K562 (cell line): Measurements from ENCODE around the gene IL27RA. TPM values are rescaled to one million over a fixed set of nuclear protein-coding genes. Genes with fewer than 3 reads are reported as not detected.

Experiments
- CREB3L1 ChIP-seq: fragments of 450-650 bp; IDR thresholded peaks from 2 replicates; pipeline ENCODE4 v1.6.1; 2014; ENCODE audit warnings: low read depth, mild to moderate bottlenecking, moderate library complexity, borderline replicate concordance
- CTBP1 ChIP-seq: fragments of 450-650 bp; IDR thresholded peaks from 2 replicates; pipeline ENCODE4 v1.6.1; 2016; ENCODE audit warnings: borderline replicate concordance
- DPF2 ChIP-seq: fragments of 450-650 bp; IDR thresholded peaks from 2 replicates; pipeline ENCODE4 v1.6.1; 2016
- ESRRA ChIP-seq: fragments of 450-650 bp; IDR thresholded peaks from 2 replicates; pipeline ENCODE4 v1.6.1; 2014; ENCODE audit warnings: low read depth, mild to moderate bottlenecking, moderate library complexity, borderline replicate concordance
- GMEB1 ChIP-seq: fragments of 250-450 bp; sonication (Bioruptor Pico); IDR thresholded peaks from 2 replicates; pipeline ENCODE4 v1.4.0; 2020; ENCODE audit warnings: mild to moderate bottlenecking
- HLTF ChIP-seq: fragments of 450-650 bp; IDR thresholded peaks from 2 replicates; pipeline ENCODE4 v1.6.1; 2016
- IRF9 ChIP-seq: fragments of 450-650 bp; IDR thresholded peaks from 2 replicates; pipeline ENCODE4 v1.6.1; 2016; ENCODE audit warnings: missing biosample characterization, missing genetic modification characterization
- KAT2B ChIP-seq: IDR thresholded peaks from one replicate; pipeline ENCODE4 v1.6.1; 2012; ENCODE audit warnings: low read depth, mild to moderate bottlenecking, control low read depth, inconsistent platforms, low read length, moderate library complexity
- MTA1 ChIP-seq: fragments of 450-650 bp; IDR thresholded peaks from 2 replicates; pipeline ENCODE4 v1.6.1; 2017; ENCODE audit warnings: borderline replicate concordance
- NCOA6 ChIP-seq: fragments of 450-650 bp; IDR thresholded peaks from 2 replicates; pipeline ENCODE4 v1.6.1; 2017; ENCODE audit warnings: mild to moderate bottlenecking
- NR0B1 ChIP-seq: fragments of 450-650 bp; IDR thresholded peaks from one replicate; pipeline ENCODE4 v1.6.1; 2018; ENCODE audit warnings: mild to moderate bottlenecking, moderate library complexity; ENCODE audit not compliant: partially characterized antibody
- RBBP5 ChIP-seq: fragments of 200-600 bp; sonication (generic); IDR thresholded peaks from 2 replicates; pipeline ENCODE4 v1.6.1; 2012; ENCODE audit warnings: borderline replicate concordance, mild to moderate bottlenecking, low read length, control low read depth, inconsistent platforms; ENCODE audit not compliant: insufficient read depth, poor library complexity, severe bottlenecking
- RBM22 ChIP-seq: fragments of 200-400 bp; formaldehyde crosslinking; IDR thresholded peaks from 2 replicates; pipeline ENCODE4 v1.6.1; 2018; ENCODE audit warnings: low read length, low read depth; ENCODE audit not compliant: poor library complexity, severe bottlenecking
- RCOR1 ChIP-seq, 2 experiments: IDR thresholded peaks; 2 replicates each; pipeline ENCODE4 v1.6.1; 2012; ENCODE audit warnings: low read depth in 2 of 2, low read length in 2 of 2, borderline replicate concordance in 1 of 2, improper control_type of control experiment in 1 of 2
- SIN3A ChIP-seq, 2 experiments: fragments of 150-350 bp in 1 of 2; IDR thresholded peaks; 2 replicates each; pipeline ENCODE4 v1.6.1; 2011 to 2016; ENCODE audit warnings: borderline replicate concordance in 2 of 2, low read depth in 2 of 2, low read length in 2 of 2, mild to moderate bottlenecking in 2 of 2, moderate library complexity in 2 of 2; ENCODE audit not compliant: control insufficient read depth in 1 of 2
- ZNF77 ChIP-seq: fragments of 250-450 bp; sonication (Bioruptor Pico); IDR thresholded peaks from 2 replicates; pipeline ENCODE4 v1.5.0; 2020
- polyA plus RNA-seq, 8 experiments: library from polyadenylated mRNA; depleted of rRNA in 4 of 8; stranded (reverse) in 5 of 8; unstranded in 3 of 8; fragments of >200 nt; fragmentation: Nextera tagmentation in 2 of 8; fragmentation: Illumina TruSeq in 1 of 8; extraction: Ambion mirVana in 2 of 8; extraction: Trizol in 1 of 8; gene quantifications; 2 replicates each; pipeline versions ENCODE4 v1.2.1 to v1.2.3, GENCODE V29; 2011 to 2014; ENCODE audit warnings: inconsistent platforms in 1 of 8, missing spikeins in 1 of 8
- total RNA-seq, 7 experiments: library from RNA; depleted of rRNA in 6 of 7; stranded (reverse); fragments of >200 nt in 6 of 7; fragmentation: Illumina TruSeq in 2 of 7; extraction: Trizol in 2 of 7; gene quantifications; 2 replicates each; pipeline versions ENCODE4 v1.2.1 to v1.2.3, GENCODE V29; 2011 to 2021; ENCODE audit warnings: low replicate concordance in 1 of 7
- TF ChIP-seq, protein P1 (sequence below), 2 experiments: fragments of 450-650 bp in 1 of 2; sonication (generic) in 1 of 2; formaldehyde crosslinking in 1 of 2; IDR thresholded peaks in 1 of 2; conservative IDR thresholded peaks in 1 of 2; 2 replicates each; pipeline versions ENCODE4 v1.6.1 to v1.8.1; 2016 to 2023; ENCODE audit warnings: mild to moderate bottlenecking in 2 of 2, moderate library complexity in 2 of 2, inconsistent platforms in 1 of 2, missing genetic modification reagents in 1 of 2
- TF ChIP-seq, protein P2 (sequence below): fragments of 450-650 bp; formaldehyde crosslinking; IDR thresholded peaks from 2 replicates; pipeline ENCODE4 v1.4.0; 2022; ENCODE audit warnings: missing genetic modification characterization

The IL27RA gene
- total and polyA plus RNA-seq, 9 of the 15 experiments (the other 6 are each of a cell fraction or from before 2014, with no cell fraction given): 1.9 to 15.9 (median 12.0) TPM

DNA sequence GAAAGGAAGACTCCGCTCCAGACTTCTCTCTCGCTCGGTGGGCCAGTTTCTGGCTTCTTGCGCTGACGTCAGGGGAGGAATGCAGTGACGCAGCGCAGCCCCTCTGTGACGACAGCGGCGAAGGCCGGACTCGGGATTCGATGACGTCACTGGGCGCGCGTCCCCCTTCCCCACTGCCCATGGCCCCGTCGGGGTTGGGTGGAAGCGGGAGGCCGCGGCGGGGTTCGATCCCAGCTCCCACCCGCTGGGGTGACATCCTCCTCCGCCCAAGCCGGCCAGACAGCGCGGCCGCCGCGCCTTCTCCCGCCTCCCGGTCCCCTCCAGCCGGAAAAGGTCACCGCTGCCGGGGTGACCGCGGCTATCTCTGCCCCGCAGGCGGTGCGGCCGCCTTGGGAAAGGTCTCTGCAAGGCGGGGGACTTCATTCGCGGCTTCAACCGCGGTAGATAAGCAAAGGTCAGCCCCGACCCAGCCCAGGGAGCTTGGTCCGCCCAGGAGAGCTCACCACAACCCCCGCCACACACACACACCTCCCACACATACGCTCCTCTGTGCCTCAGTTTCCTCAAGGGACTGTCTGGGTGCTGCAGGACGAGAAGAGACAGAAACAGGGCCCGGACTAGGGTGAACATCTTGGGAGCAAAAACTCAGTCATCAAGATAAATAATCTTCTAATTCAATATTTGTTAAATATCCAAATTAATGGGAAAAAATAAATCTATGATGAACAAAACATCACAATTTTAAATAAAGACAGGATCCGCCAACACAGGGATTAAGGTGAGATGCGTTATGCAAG is 24.6 kb upstream of the IL27RA start (continued):
- TF ChIP-seq IRF9 (tag) (0 out of 2 replicates have a peak, but pooled peaks have one; percentile 27), CREB3L1 (peak; percentile 89; the same call in 1 of the 2 replicates), ZNF77 (CRISPR knock-in tag) (no peak), RBM22 (no peak), GMEB1 (peak; percentile 60), RCOR1 (IDR thresholded peaks at IDR 0.05; ENCODE audit: borderline replicate concordance in 1 of 2, low read depth in 2 of 2, low read length in 2 of 2) (peak; percentile 86 to 96; a peak in 3 of 4 replicates), SIN3A (IDR thresholded peaks at IDR 0.05; ENCODE audit: borderline replicate concordance in 2 of 2, control insufficient read depth in 1 of 2, low read depth in 2 of 2, low read length in 2 of 2) (peak in 1 of 2 experiments; percentile 82; a peak in 2 of 4 replicates), NR0B1 (no peak), MTA1 (peak; percentile 95), CTBP1 (peak; percentile 96), NCOA6 (no peak; the same call in 1 of the 2 replicates), ESRRA (peak; percentile 99), HLTF (peak; percentile 96), KAT2B (no peak), RBBP5 (peak; percentile 80), DPF2 (peak; percentile 100)
- TF ChIP-seq, protein P1, sequence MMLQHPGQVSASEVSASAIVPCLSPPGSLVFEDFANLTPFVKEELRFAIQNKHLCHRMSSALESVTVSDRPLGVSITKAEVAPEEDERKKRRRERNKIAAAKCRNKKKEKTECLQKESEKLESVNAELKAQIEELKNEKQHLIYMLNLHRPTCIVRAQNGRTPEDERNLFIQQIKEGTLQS (IDR thresholded peaks at IDR 0.05): peak; percentile 100
- TF ChIP-seq, protein P1 (CRISPR knock-in tag; conservative IDR thresholded peaks at IDR 0.05): peak; percentile 97
- TF ChIP-seq, protein P2, sequence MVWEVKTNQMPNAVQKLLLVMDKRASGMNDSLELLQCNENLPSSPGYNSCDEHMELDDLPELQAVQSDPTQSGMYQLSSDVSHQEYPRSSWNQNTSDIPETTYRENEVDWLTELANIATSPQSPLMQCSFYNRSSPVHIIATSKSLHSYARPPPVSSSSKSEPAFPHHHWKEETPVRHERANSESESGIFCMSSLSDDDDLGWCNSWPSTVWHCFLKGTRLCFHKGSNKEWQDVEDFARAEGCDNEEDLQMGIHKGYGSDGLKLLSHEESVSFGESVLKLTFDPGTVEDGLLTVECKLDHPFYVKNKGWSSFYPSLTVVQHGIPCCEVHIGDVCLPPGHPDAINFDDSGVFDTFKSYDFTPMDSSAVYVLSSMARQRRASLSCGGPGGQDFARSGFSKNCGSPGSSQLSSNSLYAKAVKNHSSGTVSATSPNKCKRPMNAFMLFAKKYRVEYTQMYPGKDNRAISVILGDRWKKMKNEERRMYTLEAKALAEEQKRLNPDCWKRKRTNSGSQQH (CRISPR knock-in tag): peak; percentile 77; the same call in 1 of the 2 replicates
